HG02870 (cell line): ENCODE data around the gene C1orf56.

Source experiments
- ATAC-seq: cut with Tn5 transposase; IDR thresholded peaks from one replicate; pipeline ENCODE4 v1.9.1; 2021; ENCODE audit warnings: mild to moderate bottlenecking, moderate library complexity; ENCODE audit not compliant: unreplicated experiment

The C1orf56 gene

DNA sequence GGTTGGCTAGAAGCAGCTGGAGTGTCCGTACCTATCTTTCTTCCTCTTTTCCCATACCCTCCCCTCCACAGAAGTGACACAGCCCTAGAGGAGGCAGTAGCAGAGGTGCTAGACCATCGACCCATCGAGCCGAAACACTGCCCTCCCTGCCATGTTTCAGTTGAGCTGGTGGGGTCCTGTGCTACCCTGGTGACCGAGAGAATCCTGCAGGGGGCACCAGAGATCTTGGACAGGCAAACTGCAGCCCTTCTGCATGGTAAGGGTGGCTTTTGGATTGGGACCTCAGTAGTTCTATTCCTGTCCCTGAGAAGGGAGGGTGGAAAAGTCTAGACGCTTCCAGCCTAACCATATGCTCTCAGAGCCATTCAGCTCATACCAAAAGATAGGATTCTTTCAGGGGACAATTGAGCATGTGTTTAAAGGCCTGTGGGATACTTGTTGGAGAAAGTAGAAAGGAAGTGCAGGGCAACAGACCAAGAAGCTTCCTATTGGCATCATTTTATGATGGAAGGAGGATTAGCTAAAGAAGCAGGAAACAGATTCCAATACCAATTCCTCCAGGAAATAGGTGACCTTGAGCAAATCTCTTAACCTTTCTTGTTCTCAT, 22.9 kb upstream of the C1orf56 start:
- ATAC-seq: no peak

DNA sequence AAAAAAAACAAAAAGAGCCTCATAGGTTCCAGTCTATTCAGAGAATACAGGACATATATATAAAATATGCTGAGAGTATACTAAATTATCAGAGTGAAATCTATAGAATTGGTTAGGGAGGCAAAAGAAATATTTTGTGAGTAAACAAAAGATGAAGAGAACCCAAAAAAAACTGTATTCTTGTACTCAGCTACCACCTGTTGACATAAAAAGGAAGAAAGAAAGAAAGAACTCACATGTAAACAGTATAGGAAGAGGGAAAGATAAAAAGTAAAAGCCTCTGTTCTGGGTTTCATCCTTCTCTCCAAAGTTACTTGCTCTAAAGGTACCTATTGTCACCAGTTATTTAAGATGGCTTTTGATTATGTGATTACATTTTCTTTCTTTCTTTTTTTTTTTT, 21.1 kb upstream of the C1orf56 start:
- ATAC-seq: no peak

- no peak for ATAC-seq
Measured at GRCh38 chr1:151032164-151032563, 15.4 kb upstream of the C1orf56 start.

DNA sequence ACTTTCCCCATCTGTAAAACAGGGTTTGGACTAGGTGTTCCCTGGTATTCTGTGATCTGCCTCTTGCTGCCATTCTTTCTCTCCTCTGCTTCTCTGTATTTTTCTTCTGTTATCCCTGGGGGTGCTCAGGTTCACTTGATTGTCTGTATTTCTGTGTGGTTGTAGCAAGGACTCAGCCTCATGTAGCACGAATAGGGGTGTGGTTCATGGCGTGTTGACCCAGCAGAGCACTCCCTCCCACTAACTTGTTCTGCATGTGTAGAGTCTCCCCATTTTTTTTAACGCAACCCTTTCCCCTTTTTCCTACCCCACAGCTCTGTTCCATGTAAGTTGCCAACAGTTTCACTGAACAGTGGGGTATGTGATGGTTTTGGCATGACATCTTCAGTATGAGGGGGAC, 12.4 kb upstream of the C1orf56 start:
- no peak for ATAC-seq

DNA sequence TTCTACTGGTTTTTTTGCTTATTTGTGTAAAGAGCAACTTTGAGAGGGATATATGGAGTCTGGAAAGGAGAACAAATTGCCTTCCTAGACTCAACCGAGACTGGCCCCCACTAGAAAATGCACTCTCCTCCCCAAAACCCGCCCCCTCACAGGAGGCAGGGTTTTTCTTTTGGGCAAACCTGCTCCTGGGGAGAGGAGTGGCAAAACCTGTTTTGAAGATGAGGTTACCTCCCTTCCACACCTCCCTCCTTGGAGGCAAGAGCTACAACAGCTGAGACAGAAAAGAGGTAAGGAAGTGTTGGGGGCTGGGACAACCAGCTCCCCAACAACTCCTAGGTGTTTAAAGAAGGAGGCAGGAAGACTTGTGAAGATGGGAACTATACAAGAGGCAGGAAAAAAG, 11.2 kb upstream of the C1orf56 start, which contains the start of gene BNIPL:
BNIPL (plus strand) TSS at position 231 of the 400 bp plus-strand sequence; CDS start at position 371, 140 bp downstream.
- no peak for ATAC-seq

- no peak for ATAC-seq
Measured at GRCh38 chr1:151037032-151037431, 10.5 kb upstream of the C1orf56 start.

- ATAC-seq: no peak
Measured at GRCh38 chr1:151039521-151039920, 8.0 kb upstream of the C1orf56 start.

DNA sequence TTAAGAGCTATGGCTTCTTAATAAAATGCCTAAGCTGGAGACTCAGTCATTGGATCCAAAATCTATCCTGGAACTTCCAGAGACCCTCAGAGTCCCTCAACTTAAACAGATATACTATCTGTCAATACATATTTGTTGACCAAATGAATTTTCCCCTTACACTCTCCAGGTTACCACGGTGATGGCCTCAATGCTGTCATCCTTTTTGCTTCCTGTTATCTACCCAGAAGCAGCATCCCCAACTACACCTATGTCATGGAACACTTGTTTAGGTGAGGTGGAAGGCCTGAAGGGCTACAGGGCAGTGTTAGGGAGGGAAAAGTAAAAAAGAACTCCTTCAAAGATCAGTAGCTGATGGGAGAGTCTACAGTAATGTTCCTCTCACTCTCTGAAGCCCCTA, 4.4 kb upstream of the C1orf56 start:
- ATAC-seq: no peak

DNA sequence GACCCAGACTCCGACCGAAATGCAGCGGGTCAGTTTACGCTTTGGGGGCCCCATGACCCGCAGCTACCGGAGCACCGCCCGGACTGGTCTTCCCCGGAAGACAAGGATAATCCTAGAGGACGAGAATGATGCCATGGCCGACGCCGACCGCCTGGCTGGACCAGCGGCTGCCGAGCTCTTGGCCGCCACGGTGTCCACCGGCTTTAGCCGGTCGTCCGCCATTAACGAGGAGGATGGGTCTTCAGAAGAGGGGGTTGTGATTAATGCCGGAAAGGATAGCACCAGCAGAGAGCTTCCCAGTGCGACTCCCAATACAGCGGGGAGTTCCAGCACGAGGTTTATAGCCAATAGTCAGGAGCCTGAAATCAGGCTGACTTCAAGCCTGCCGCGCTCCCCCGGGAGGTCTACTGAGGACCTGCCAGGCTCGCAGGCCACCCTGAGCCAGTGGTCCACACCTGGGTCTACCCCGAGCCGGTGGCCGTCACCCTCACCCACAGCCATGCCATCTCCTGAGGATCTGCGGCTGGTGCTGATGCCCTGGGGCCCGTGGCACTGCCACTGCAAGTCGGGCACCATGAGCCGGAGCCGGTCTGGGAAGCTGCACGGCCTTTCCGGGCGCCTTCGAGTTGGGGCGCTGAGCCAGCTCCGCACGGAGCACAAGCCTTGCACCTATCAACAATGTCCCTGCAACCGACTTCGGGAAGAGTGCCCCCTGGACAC, 534 bp downstream of the C1orf56 start:
- no peak for ATAC-seq

DNA sequence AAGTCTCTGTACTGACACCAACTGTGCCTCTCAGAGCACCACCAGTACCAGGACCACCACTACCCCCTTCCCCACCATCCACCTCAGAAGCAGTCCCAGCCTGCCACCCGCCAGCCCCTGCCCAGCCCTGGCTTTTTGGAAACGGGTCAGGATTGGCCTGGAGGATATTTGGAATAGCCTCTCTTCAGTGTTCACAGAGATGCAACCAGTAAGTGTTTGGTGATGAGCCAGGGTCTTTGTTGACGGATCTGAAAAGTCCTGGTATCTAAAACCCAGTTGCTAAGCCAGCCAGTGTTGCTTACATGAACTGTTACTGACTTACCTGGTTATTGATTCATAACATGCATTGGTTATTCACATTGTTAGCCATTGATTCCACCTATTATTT, 1.1 kb downstream of the C1orf56 start:
- no peak for ATAC-seq

DNA sequence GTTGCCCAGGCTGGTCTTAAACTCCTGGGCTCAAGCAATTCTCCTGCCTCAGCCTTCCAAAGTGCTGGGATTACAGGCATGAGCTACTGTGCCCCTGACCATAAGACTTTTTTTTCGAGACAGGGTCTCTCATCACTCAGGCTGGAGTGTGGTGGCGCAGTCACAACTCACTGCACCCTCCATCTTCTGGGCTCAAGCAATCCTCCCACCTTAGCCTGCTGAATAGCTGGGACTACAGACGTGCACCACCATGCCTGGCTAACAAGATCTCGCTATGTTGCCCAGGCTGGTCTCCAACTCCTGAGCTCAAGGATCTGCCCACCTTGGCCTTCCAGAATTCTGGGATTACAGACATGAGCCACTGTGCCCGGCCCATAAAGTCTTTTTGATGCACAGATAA, 1.9 kb downstream of the C1orf56 start:
- ATAC-seq: no peak

DNA sequence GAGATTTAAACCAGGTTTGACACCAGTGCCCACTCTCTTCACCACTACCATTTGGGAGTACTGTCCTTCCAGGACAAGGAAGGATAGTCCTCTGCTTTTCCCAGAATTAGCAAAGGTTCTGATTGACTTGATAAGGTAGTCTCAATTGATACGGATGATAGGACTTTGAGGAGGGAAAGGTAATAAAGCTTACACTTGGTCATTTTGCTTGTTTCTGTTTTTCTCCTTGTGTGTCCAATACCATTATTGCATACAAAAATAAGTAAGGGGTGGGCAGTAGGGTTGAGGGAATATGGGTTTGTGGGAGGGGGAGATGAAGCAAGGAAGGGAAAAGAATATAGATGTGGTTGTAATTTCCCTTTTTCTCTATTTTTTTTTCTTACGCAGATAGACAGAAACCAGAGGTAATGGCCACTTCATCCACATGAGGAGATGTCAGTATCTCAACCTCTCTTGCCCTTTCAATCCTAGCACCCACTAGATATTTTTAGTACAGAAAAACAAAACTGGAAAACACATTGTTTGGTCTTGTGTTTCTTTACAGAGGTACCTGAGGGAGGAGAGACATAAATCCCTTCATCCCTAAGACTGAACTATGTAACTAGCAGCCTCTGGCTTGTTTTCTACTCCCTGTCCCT, 2.6 kb downstream of the C1orf56 start:
- ATAC-seq: no peak

GRCh38 chr1:151051356-151052009, 3.9 kb downstream of the C1orf56 start:
- no peak for ATAC-seq

DNA sequence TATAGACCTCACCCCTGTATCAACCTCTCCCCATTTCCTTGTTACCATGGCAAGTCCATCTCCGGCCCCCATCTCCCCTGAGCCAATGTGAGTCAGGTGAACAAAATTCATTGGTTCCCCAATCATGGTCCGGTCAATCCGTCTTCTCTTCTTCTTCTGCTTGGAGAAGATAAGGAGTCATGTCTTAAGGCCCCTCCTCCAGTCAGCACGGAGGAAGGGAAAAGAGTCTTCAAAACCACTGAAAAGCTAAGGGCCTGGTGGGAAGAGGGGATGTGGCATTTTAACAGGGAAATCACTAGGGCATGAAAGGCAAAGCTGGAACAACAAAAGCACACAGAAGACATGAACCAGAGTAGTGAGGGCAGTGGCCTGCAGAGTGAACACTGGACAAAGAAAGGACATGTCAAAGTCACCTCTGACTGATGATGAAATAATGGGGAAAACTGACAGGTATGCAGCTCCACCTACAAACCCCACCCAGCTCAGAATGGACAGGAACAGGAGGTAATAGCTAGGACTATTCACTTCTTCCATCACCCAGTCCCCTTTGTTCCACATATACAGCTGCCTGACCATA, 7.5 kb downstream of the C1orf56 start:
- no peak for ATAC-seq

DNA sequence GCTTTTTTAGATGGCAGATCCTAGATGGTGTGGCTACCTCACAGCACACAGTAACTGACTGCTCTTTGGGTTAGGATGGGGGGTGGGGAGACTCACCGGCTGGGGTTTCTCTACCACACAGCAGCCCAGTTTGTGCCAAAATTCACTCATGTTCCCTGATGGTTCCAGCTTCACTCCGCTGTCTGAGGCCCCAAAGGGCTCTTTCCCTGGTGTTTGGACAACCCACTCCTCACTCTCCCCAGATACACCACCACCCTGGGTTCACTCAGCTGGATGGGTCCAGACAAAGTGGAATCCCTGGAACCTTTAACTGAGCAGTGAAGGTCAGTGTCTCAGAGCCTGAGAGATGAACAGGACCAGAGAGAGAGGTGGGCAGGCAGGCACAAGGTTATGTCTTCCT, 8.0 kb downstream of the C1orf56 start:
- no peak for ATAC-seq

DNA sequence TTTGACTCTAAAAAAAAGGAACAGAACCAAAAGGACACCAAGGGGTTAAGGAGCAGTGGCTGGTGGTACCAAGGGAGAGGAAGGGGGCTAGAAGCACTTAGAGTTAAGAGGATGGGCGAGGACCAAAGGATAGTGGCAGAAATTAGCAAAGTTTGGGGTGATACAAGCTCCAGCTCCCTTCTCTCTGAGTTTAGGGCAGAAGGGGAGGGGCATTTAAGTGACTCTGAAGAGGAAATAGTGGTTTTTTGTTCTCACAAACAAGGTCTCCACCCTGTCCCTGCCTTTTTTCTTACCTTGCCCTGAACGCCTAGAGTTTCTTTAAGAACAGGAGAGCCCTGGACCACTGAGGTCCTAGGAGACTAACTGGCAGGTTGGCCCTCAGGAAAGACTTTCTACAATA, 8.6 kb downstream of the C1orf56 start:
- no peak for ATAC-seq

- no peak for ATAC-seq
Measured at GRCh38 chr1:151058692-151059091, 11.1 kb downstream of the C1orf56 start.

- peak; percentile 78 for ATAC-seq
Measured at GRCh38 chr1:151059109-151060006, 11.8 kb downstream of the C1orf56 start, which contains the start of gene CDC42SE1. CDC42SE1 (minus strand) TSS chr1:151059622; CDS start chr1:151055730, 3,892 bp downstream.

- no peak for ATAC-seq
Measured at GRCh38 chr1:151060007-151060656, 12.6 kb downstream of the C1orf56 start, which contains the start of gene MLLT11. MLLT11 (plus strand) TSS chr1:151060397; CDS start chr1:151067225, 6,828 bp downstream.
